HG03442 (cell line): Measurements from ENCODE around the gene APBA2.
"Not testable (repeated sequence)": the region's sequence is repeated elsewhere in the genome, so short reads cannot be mapped to it uniquely, and the experiment has no call there.

Experiments
- ATAC-seq: cut with Tn5 transposase; IDR thresholded peaks from one replicate; pipeline ENCODE4 v1.9.1; 2021; ENCODE audit warnings: mild to moderate bottlenecking, moderate library complexity; ENCODE audit not compliant: unreplicated experiment

The APBA2 gene

DNA sequence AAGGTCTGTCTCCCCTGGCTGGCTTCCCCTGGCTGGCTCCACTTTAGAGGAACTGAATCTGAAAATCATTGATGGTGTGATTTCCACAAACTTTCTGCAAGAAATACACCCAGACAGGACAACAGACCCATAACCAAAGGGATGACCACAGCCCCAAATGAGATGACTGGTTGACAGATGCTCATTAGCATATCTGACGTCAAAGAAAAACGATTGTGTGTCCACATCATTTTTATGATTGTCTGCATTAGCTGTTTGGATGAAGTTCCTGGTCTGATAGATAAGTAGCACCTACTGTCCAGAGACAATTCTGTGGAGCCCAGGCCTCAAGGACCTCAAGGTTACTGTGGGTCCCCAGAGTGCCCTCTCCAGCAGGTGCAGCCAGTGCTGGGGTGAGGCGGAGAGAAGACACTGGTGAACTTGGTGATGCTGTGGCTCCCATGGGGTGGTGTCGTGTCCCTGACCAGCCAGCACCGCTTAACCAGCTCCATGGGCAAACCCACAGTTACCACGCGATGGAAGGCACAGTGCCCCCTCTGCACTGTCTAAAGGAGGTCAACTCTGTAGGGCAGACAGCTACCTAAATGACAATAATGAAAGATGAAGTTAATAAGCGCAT lies 256.5 kb downstream of the APBA2 start:
- ATAC-seq: no peak

DNA sequence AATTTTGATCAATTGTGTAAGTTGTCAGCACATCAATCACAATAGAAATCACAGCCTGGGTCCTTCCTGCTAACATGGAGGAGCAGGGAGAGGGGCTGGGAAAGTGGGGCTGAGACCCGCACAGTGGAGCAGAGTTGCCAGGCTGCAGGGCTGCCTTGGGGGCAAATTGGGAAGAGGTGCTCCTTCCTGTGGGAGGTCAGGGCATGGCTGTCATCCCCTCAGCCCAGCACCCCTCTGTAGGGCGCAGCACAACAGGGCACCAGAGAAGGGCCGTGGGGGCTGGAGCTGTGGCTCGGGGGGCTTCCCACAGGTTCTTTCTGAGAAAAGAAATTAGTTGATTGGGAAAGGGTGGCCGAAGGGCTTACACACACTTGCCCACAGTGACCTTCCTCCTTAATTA lies 257.5 kb downstream of the APBA2 start:
- no peak for ATAC-seq

DNA sequence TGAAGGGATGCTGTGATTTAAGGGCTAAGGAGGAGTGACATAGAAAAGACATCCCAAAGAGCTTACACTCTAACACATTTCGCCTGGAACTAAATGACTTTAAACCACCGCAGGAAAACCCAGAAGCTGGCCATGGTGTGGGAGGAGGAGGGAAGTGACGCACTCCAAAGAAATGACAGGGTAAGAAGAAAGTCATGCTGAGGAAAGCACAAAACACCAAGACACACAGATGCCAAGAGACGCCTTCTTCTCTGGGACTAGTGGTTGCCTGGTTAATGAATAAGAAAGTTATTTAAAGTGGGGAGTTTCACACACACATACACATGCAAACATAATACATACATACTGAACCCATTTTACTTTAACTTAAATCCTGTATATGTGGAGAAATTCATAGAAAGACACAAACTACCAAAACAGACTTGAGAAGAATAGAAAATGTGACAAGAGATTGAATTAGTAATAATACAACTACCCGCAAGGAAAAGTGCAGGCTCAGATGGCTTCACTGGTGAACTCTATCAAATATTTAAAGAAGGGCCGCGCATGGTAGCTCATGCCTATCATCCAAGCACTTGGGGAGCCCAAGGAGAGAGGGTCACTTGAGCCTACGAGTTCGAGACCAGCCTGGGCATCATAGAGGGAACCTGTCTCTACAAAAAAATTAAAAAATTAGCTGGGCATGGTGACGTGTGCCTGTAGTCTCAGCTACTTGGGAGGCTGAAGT lies 258.3 kb downstream of the APBA2 start:
- no peak for ATAC-seq

DNA sequence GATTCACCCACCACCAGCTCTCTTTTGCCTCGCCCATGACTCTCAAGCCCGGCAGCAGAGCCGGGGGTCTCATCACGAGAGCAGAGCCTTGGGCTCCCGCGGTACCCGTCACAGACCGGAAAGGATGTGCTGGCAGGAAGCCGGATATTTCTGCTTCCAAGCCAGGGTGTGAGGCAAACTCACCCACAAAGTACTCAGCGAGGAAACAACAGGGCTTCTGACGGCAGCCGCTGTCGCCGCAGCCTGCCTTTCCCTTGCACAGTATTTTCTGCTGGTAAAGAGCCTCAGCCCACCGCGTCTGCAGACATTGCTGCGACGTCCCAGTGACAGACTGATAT lies 263.9 kb downstream of the APBA2 start:
- ATAC-seq: no peak

DNA sequence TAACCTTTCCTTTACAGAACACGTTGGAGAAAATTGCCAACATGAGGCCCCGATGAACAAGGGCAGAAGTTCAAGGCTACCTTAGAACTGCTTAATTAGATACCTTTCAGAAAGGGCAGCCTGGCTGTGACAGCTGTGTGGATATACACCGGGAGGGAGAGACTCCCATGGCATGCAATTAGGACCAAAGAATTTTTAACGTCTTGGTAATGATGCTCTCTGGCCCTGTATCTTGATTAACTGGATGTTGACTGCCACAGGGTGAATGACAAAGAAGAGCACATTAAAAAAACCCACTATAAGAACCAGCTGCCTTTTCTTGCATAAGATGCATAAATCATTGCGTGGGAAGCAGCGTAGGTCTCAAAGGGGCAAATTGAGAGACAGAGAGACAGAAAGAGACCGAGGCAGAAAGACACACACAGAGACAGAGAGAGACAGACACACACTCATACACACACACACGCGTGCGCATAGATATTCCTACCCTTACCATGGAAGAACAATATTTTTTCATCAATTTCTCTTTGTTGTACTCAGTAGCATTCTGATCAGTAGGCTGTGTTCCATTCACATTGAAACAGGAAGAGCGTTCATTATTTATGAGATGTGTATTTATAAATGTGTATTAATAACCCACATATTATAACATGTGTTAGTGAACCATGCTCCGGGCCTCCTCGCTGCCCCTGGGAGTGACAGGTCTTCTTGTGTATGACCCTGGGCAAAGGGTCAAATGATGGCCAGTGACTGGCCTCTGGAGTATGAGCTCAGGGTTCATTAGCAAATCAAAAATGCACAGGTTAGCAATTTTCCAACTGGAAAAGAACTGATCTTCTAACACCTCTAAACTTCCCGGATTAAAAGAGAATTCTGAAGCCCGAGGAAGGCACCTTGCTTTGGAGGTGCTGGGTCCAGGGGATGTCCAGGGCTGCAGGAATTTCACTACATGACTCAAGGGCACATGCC lies 265.0 kb downstream of the APBA2 start:
- ATAC-seq: no peak

DNA sequence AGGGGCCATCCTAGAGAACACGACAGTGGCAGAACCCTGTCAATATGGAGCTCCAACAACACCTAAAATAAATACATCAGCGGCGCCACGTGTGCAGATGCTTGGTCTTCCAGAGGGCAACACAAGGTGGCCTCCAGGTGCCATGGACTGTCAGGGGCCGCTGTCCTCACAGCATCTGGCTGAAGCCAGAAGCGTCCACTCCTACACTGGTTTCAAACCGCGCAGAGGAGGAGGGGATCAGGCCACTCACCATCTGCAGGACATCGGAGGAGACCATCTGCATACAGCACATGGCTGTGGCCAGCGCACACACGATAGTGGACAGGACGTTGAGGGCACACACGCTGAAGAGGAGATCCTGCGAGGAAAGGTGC lies 265.7 kb downstream of the APBA2 start:
- ATAC-seq: no peak

DNA sequence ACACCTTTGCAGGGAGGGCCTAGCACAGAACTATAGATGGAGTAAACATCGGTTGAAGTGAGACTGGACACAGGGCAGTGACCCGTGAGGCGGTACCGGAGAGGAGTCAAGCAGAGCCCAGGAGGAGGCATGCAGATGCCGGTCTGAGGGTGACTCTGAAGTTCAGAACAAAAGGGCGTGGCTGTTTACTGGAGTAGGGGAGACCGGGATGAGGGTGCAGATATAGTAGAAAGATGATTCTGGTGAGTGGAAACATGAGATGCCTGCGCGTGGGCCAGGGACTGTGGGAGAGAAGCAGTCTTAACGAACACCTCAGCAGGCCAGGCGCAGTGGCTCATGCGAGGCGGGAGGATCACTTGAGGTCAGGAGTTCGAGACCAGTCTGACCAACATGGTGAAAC lies 270.7 kb downstream of the APBA2 start:
- ATAC-seq: no peak

DNA sequence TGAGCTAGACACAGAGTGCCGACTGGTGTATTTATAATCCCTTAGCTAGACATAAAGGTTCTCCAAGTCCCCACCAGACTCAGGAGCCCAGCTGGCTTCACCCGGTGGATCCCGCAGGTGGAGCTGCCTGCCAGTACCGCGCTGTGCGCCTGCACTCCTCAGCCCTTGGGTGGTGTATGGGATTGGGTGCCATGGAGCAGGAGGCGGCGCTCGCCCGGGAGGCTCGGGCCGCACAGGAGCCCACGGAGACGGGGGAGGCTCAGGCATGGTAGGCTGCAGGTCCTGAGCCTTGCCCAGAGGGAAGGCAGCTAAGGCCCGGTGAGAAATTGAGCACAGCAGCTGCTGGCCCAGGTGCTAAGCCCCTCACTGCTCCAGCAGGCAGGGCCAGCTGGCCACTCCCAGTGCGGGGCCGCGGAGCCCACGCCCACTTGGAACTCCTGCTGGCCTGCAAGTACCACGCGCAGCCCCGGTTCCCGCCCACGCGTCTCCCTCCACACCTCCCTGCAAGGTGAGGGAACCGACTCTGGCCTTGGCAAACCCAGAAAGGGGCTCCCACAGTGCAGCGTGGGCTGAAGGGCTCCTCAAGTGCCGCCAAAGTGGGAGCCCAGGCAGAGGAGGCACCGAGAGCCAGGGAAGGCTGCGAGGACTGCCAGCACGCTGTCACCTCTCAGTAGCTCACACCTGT lies 274.1 kb downstream of the APBA2 start:
- ATAC-seq: no peak

DNA sequence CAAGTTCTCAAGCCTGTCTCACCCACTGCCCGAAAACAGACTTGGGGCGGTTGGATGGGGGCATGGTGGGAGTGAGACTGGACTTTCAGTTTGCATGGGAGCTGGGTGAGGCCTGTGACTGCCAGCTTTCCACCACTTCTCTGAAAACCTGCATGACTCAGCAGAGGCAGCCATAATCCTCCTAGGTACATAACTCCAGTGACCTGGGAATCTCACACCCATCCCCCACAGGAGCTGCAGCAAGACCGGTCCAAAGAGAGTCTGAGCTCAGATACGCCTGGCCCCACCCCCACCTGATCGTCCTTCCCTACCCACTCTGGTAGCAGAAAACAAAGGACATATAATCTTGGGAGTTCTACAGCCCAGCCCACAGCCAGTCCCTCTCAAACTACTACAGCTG lies 276.6 kb downstream of the APBA2 start:
- ATAC-seq: no peak

DNA sequence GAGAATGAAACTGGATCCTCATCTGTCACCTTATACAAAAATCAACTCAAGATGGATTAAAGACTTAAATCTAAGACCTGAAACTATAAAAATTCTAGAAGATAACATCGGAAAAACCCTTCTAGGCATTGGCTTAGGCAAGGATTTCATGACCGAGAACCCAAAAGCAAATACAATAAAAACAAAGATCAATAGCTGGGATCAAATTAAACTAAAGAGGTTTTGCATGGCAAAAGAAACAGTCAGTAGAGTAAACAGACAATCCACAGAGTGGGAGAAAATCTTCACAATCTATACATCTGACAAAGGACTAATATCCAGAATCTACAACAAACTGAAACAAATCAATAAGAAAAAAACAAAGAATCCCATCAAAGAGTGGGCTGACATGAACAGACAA lies 281.3 kb downstream of the APBA2 start:
- ATAC-seq: not testable (repeated sequence)
